Activated naive CD4-positive, alpha-beta T cell treated with anti-CD3 and anti-CD28 coated beads, Interleukin-2, amount 10 ng/mL, durations not matched to agents 7 days and 5 days (primary cell): ENCODE results near the gene TMEM196.

Source experiments
- CTCF ChIA-PET: fragments of 350-600 bp; sonication (Branson Sonifier 250); formaldehyde crosslinking; loops from one replicate; lab custom pipeline; 2021; ENCODE audit warnings: antibody characterized with exemption; lab: Charles Lee
- DNase-seq: peaks from one replicate; pipeline ENCODE4 v3.0.0-alpha.2; 2020
- H3K27ac Mint-ChIP-seq: one replicate; pipeline ENCODE4 v1.8.0; 2021; ENCODE audit warnings: mild to moderate bottlenecking, moderate library complexity, mixed read lengths
- H3K27me3 Mint-ChIP-seq: one replicate; pipeline ENCODE4 v1.8.0; 2021; ENCODE audit warnings: mild to moderate bottlenecking, mixed read lengths
- H3K36me3 Mint-ChIP-seq: one replicate; pipeline ENCODE4 v1.8.0; 2021; ENCODE audit warnings: mixed read lengths
- H3K4me1 Mint-ChIP-seq: one replicate; pipeline ENCODE4 v1.8.0; 2021; ENCODE audit warnings: mixed read lengths
- H3K4me3 Mint-ChIP-seq: one replicate; pipeline ENCODE4 v1.8.0; 2021; ENCODE audit warnings: mild to moderate bottlenecking, moderate library complexity, mixed read lengths
- H3K9me3 Mint-ChIP-seq: one replicate; pipeline ENCODE4 v1.8.0; 2021; ENCODE audit warnings: mixed read lengths

The TMEM196 gene

DNA sequence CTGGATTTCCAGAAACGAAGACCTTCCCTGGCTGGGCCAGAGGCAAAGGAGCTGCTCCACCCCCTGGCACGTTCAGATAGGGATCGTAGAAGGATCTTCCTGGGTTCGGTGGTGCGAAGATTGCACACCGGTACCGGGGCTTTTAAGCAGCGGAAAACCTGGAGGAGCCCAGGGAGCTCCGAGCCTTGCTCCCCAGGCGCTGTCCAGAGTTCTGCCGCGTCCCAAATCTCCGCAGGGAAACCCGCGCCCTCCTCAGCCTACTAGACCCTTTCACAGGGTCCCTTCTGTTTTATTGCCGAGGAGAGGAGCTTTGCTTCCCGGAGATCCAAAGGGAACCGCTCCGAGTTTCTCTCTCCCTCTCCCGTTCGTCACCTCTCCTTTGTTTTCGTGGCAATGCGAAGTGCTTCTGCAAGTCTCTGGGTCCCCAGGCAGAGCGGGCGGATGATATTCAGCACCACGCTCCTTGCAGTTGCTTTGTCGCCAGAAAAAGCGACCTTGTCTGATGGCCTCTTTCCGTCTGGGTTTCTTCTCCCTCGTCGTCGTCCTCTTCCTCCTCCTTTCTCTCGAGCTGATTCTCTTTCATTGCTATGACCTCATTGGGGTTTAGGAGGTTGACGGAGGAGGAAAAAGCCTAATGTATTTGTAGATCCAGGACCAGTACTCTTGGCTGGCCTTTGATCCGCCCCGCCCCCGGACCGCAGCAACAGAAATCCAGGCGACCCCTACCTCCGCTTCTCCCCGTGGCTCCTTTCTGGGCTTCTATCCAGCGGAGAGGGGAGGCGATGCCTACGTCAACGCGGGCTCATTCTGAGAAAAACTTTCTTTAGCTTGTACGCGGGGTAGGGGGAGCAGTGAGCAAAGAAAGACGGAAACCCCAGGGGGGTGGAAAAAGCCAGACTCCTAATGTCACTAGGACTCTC, at the start of gene TMEM196:
TSS of gene TMEM196 (minus strand) at position 777 of the 920 bp plus-strand sequence. CDS start 921 bp downstream, outside the sequence.
- H3K27ac Mint-ChIP-seq = no peak within 1 kb of the TSS
- peaks cover 3% of the 10 kb centered on the region for H3K4me1 Mint-ChIP-seq
- no peak for DNase-seq
- H3K36me3 Mint-ChIP-seq = no peaks in the 10 kb centered on the region
- H3K9me3 Mint-ChIP-seq = no peaks in the 10 kb centered on the region
- peaks cover 22% of the 10 kb centered on the region for H3K27me3 Mint-ChIP-seq
- H3K4me3 Mint-ChIP-seq = no peak within 1 kb of the TSS
- CTCF ChIA-PET = no interaction called here

- DNase-seq = no peak
- Mint-ChIP-seq H3K36me3 (no peaks in the 10 kb centered on the region), H3K4me3 (no peak overlapping the region), H3K9me3 (no peaks in the 10 kb centered on the region), H3K4me1 (no peaks in the 10 kb centered on the region), H3K27ac (no peak overlapping the region), H3K27me3 (no peaks in the 10 kb centered on the region)
- CTCF ChIA-PET = no interaction called here
Observed at GRCh38 chr7:19816128-19816527, 42.7 kb upstream of the TMEM196 start.

- no peaks in the 10 kb centered on the region for H3K4me1 Mint-ChIP-seq
- H3K36me3 Mint-ChIP-seq = no peaks in the 10 kb centered on the region
- H3K27ac Mint-ChIP-seq = no peak overlapping the region
- CTCF ChIA-PET = no interaction called here
- no peak for DNase-seq
- H3K9me3 Mint-ChIP-seq = no peaks in the 10 kb centered on the region
- no peaks in the 10 kb centered on the region for H3K27me3 Mint-ChIP-seq
- no peak overlapping the region for H3K4me3 Mint-ChIP-seq
Observed at GRCh38 chr7:19815546-19815945, 42.1 kb upstream of the TMEM196 start.

DNA sequence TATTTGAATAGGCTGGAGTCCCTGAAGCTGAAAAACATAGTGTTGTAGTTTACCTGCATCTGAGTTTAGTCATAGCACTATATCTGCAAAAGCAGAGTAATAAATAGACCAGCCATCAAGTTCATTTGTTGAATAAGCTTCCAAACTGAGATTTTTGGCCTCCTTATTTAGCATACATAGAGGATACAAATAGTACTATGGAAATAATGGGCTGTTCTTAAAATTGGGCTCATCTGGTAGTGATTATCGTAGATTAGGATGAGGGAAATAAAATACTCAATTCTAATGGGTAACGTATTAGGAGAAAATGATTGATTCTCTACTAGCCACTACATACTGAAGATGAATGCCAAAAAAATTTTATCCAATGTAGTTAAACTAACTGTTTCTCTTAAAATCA, 41.4 kb upstream of the TMEM196 start:
- no peak for DNase-seq
- no peak overlapping the region for H3K27ac Mint-ChIP-seq

DNA sequence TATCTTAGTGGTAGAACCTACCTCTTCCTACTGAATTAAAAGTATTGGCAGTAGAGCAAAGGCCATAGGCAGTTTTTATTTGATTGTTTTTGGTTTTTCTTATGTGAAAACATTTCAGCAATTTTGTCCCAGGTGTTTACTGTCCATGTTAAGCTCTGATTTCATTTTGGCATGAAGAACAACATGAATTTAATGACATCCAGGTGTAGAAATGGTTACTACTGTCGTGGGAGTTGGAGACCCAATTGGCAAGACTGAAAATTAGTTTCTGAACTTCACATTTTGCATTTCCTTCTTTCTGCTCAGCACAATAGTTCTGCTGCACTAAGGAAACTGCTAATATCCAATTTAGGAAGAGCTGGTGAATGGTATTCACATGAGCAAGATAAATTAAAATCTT, 38.0 kb upstream of the TMEM196 start:
- DNase-seq = no peak
- Mint-ChIP-seq H3K4me3 (no peak overlapping the region), H3K9me3 (no peaks in the 10 kb centered on the region), H3K4me1 (no peaks in the 10 kb centered on the region), H3K27me3 (no peaks in the 10 kb centered on the region), H3K36me3 (no peaks in the 10 kb centered on the region), H3K27ac (no peak overlapping the region)
- CTCF ChIA-PET = no interaction called here

More for the DNA sequence above, 41.4 kb upstream of the TMEM196 start:
- Mint-ChIP-seq H3K9me3 (no peaks in the 10 kb centered on the region), H3K36me3 (no peaks in the 10 kb centered on the region), H3K4me1 (no peaks in the 10 kb centered on the region), H3K4me3 (no peak overlapping the region), H3K27me3 (no peaks in the 10 kb centered on the region)
- CTCF ChIA-PET = no interaction called here

DNA sequence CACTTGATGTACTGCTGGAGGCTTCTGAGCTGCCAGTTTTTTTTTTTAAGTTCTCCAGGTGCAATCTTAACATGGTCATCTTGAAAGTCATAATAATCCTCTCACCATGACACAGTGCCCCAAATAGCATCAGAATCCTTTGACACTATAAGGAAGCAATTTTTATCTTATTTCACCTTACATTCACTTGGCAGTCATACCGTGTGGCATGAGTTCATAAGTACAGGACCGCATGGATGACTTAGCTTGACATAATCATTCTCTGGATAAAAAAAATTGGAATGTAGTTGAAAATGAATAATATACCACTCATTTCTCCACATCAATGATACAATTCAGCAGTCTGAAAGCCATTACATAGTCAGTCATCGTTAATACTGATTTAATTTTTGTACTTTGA, 25.6 kb upstream of the TMEM196 start:
- Mint-ChIP-seq H3K27ac (no peak overlapping the region), H3K9me3 (no peaks in the 10 kb centered on the region), H3K27me3 (no peaks in the 10 kb centered on the region), H3K36me3 (no peaks in the 10 kb centered on the region), H3K4me1 (no peaks in the 10 kb centered on the region), H3K4me3 (no peak overlapping the region)
- no peak for DNase-seq
- CTCF ChIA-PET = no interaction called here

DNA sequence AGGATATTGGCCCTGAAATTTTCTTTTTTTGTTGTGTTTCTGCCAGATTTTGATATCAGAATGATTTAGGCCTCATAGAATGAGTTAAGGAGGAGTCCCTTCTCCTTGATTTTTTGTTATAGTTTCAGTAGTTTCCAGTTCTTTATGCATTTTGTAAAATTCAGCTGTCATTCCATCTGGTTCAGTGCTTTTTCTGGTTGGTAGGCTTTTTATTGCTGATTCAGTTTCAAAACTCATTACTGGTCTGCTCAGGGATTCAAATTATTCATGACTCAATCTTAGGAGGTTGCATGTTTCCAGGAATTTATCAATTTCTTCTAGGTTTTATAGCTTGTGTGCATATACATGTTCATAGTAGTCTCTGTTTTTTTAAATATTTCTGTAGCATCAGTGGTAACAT, 10.1 kb upstream of the TMEM196 start:
- no peak for DNase-seq
- H3K4me3 Mint-ChIP-seq = no peak overlapping the region
- H3K27me3 Mint-ChIP-seq = no peaks in the 10 kb centered on the region
- peaks cover 5% of the 10 kb centered on the region for H3K9me3 Mint-ChIP-seq
- H3K36me3 Mint-ChIP-seq = no peaks in the 10 kb centered on the region
- H3K27ac Mint-ChIP-seq = no peak overlapping the region
- CTCF ChIA-PET = no interaction called here
- no peaks in the 10 kb centered on the region for H3K4me1 Mint-ChIP-seq

- no peak overlapping the region for H3K4me3 Mint-ChIP-seq
- CTCF ChIA-PET = no interaction called here
- H3K36me3 Mint-ChIP-seq = no peaks in the 10 kb centered on the region
- H3K9me3 Mint-ChIP-seq = no peaks in the 10 kb centered on the region
- no peak overlapping the region for H3K27ac Mint-ChIP-seq
- no peak for DNase-seq
- H3K4me1 Mint-ChIP-seq = peaks cover 3% of the 10 kb centered on the region
- peaks cover 22% of the 10 kb centered on the region for H3K27me3 Mint-ChIP-seq
Observed at GRCh38 chr7:19776981-19777380, 3.6 kb upstream of the TMEM196 start.

GRCh38 chr7:19775578-19775977, 2.2 kb upstream of the TMEM196 start:
- Mint-ChIP-seq H3K9me3 (no peaks in the 10 kb centered on the region), H3K4me3 (no peak overlapping the region), H3K27me3 (peaks cover 22% of the 10 kb centered on the region), H3K36me3 (no peaks in the 10 kb centered on the region), H3K27ac (no peak overlapping the region), H3K4me1 (peaks cover 3% of the 10 kb centered on the region)
- DNase-seq = no peak
- CTCF ChIA-PET = no interaction called here

- H3K27me3 Mint-ChIP-seq = peaks cover 22% of the 10 kb centered on the region
- peaks cover 3% of the 10 kb centered on the region for H3K4me1 Mint-ChIP-seq
- H3K4me3 Mint-ChIP-seq = no peak overlapping the region
- CTCF ChIA-PET = no interaction called here
- no peak for DNase-seq
- H3K36me3 Mint-ChIP-seq = no peaks in the 10 kb centered on the region
- no peak overlapping the region for H3K27ac Mint-ChIP-seq
- no peaks in the 10 kb centered on the region for H3K9me3 Mint-ChIP-seq
Observed at GRCh38 chr7:19772306-19772705, 1.1 kb downstream of the TMEM196 start.

GRCh38 chr7:19762631-19763030, 10.8 kb downstream of the TMEM196 start:
- H3K27ac Mint-ChIP-seq = no peak overlapping the region
- no peaks in the 10 kb centered on the region for H3K9me3 Mint-ChIP-seq
- DNase-seq = no peak
- H3K27me3 Mint-ChIP-seq = no peaks in the 10 kb centered on the region
- no peaks in the 10 kb centered on the region for H3K4me1 Mint-ChIP-seq
- no peak overlapping the region for H3K4me3 Mint-ChIP-seq
- CTCF ChIA-PET = no interaction called here
- no peaks in the 10 kb centered on the region for H3K36me3 Mint-ChIP-seq

- no peak for DNase-seq
- no peaks in the 10 kb centered on the region for H3K27me3 Mint-ChIP-seq
Observed at GRCh38 chr7:19754521-19755116, 18.8 kb downstream of the TMEM196 start.

DNA sequence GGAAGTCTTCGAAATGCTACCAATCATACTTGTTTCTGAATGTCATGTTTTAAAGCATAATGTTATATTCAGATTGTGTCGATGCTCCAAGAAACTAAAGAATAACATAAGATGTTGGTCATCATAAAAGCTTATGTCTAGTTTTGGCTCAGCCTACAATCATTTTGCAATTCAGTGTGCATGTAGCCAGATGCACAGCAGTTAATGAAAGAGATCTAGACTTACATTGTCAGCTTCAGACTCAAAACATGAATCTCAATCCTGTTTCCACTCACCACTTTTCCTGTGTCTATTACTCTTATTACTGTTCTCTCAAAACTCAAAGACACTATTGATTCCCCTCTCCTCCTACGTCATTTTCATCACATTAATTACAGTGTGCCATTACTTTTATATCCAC, 21.4 kb downstream of the TMEM196 start:
- no peak overlapping the region for H3K4me3 Mint-ChIP-seq
- no peaks in the 10 kb centered on the region for H3K4me1 Mint-ChIP-seq
- H3K27me3 Mint-ChIP-seq = no peaks in the 10 kb centered on the region
- no peak overlapping the region for H3K27ac Mint-ChIP-seq
- CTCF ChIA-PET = interaction anchor here (1.6 kb wide), 1 partner anchor 22 kb away, joined by 3 read pairs; no protein-coding TSS in a partner anchor
- no peaks in the 10 kb centered on the region for H3K36me3 Mint-ChIP-seq
- H3K9me3 Mint-ChIP-seq = no peaks in the 10 kb centered on the region
- DNase-seq = no peak

More at GRCh38 chr7:19754521-19755116, 18.8 kb downstream of the TMEM196 start:
- H3K4me1 Mint-ChIP-seq = no peaks in the 10 kb centered on the region
- H3K36me3 Mint-ChIP-seq = no peaks in the 10 kb centered on the region
- CTCF ChIA-PET = interaction anchor here (0.6 to 3.0 kb wide), 4 partner anchors 45 to 1094 kb away, joined by 3 to 16 read pairs (median 5); no protein-coding TSS in a partner anchor
- no peak overlapping the region for H3K27ac Mint-ChIP-seq
- no peak overlapping the region for H3K4me3 Mint-ChIP-seq
- H3K9me3 Mint-ChIP-seq = no peaks in the 10 kb centered on the region

DNA sequence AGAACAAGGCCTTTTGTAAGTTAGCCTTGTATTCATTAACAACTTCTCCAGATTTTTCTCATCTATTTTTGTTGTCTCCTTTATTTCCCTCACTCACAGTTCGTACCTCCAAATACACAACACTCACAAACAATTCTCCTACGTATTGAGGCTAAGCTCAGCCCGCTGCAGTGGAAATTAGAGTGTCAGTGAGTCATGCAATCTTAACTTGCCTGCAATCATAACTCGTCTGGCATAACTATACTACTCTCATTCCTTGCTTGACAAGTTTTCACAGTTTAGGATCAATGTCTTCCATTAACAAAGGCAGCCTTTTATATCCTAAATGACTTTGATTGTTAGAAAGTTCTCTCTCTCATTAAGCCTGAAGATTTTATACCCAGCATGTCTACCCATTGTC, 23.8 kb downstream of the TMEM196 start:
- no peak for DNase-seq
- Mint-ChIP-seq H3K4me3 (no peak overlapping the region), H3K36me3 (no peaks in the 10 kb centered on the region), H3K9me3 (no peaks in the 10 kb centered on the region), H3K4me1 (no peaks in the 10 kb centered on the region), H3K27ac (no peak overlapping the region), H3K27me3 (no peaks in the 10 kb centered on the region)
- CTCF ChIA-PET = no interaction called here
